MCF 10A (cell line): Measurements from ENCODE around the gene CERS2. TPM values are rescaled to one million over a fixed set of nuclear protein-coding genes. Genes with fewer than 3 reads are reported as not detected.
A peak's percentile ranks its signal among the peaks of the same experiment; 100 is the strongest.

Experiments
- BruUV-seq: library from RNA; stranded (reverse); fragments of 400-500 nt; replicated peaks from 2 replicates; lab custom pipeline; 2021; lab: Mats Ljungman, UMichigan
- CTCF ChIA-PET: fragments of 300-600 bp; sonication (Branson Sonifier 250); formaldehyde crosslinking; extraction: SDS; loops from one replicate; lab custom pipeline; 2021; ENCODE audit warnings: antibody characterized with exemption, inconsistent platforms; lab: Yijun Ruan, JAX
- POLR2A ChIA-PET: fragments of 300-600, 350-650 bp; sonication (Branson Sonifier 250); formaldehyde crosslinking; extraction: SDS; loops from one replicate; lab custom pipeline; 2020; ENCODE audit warnings: antibody characterized with exemption, inconsistent platforms; lab: Yijun Ruan, JAX
- DNase-seq: peaks from one replicate; pipeline ENCODE4 v3.0.0-alpha.2; 2018; ENCODE audit not compliant: unreplicated experiment
- H3K27ac Mint-ChIP-seq: one replicate; pipeline ENCODE4 v1.8.0; 2022; ENCODE audit warnings: mild to moderate bottlenecking, low read depth, mixed read lengths; ENCODE audit not compliant: unreplicated experiment
- H3K27me3 Mint-ChIP-seq: one replicate; pipeline ENCODE4 v1.8.0; 2022; ENCODE audit warnings: mixed read lengths; ENCODE audit not compliant: insufficient read depth, unreplicated experiment
- H3K36me3 Mint-ChIP-seq: one replicate; pipeline ENCODE4 v1.8.0; 2022; ENCODE audit warnings: mild to moderate bottlenecking, moderate library complexity, mixed read lengths; ENCODE audit not compliant: insufficient read depth, unreplicated experiment
- H3K4me1 Mint-ChIP-seq: one replicate; pipeline ENCODE4 v1.8.0; 2022; ENCODE audit warnings: mixed read lengths; ENCODE audit not compliant: insufficient read depth, unreplicated experiment
- H3K4me3 Mint-ChIP-seq: one replicate; pipeline ENCODE4 v1.8.0; 2022; ENCODE audit warnings: mild to moderate bottlenecking, moderate library complexity, mixed read lengths; ENCODE audit not compliant: unreplicated experiment
- H3K9me3 Mint-ChIP-seq: one replicate; pipeline ENCODE4 v1.8.0; 2022; ENCODE audit warnings: mixed read lengths; ENCODE audit not compliant: unreplicated experiment
- CTCF ChIP-seq: fragments of 200-600 bp; IDR thresholded peaks from one replicate; pipeline ENCODE4 v1.8.0; 2022; ENCODE audit warnings: antibody characterized with exemption, mild to moderate bottlenecking; ENCODE audit not compliant: unreplicated experiment
- intact Hi-C: fragments of 100-400 bp; cut with micrococcal nuclease; formaldehyde crosslinking; loops from 2 replicates; pipeline ENCODE4 v1.14.1; 2022
- total RNA-seq: library from RNA; stranded (reverse); gene quantifications from 2 replicates; pipeline ENCODE4 v1.2.3, GENCODE V29; 2022

CERS2 gene
- total RNA-seq, 1 experiment from 2014 or later, result 270 TPM

- Mint-ChIP-seq H3K9me3 (no peaks in the 10 kb centered on the region), H3K4me3 (peak overlapping the region; percentile 94), H3K4me1 (peaks cover 35% of the 10 kb centered on the region), H3K27me3 (no peaks in the 10 kb centered on the region), H3K27ac (peak overlapping the region; percentile 99), H3K36me3 (peaks cover 16% of the 10 kb centered on the region)
- intact Hi-C loops, result loop anchor here (5.0 kb wide), 2 partner anchors 48 to 447 kb away; partner anchors contain the start of gene CDC42SE1
- POLR2A ChIA-PET, result interaction anchor here (0.9 to 2.9 kb wide), 5 partner anchors 13 to 186 kb away, joined by 3 to 16 read pairs (median 3); partner anchors contain the start of genes CDC42SE1 and MLLT11
- CTCF ChIA-PET, result interaction anchor here (1.1 to 1.9 kb wide), 3 partner anchors 13 to 148 kb away, joined by 3 to 8 read pairs (median 4); no protein-coding TSS in a partner anchor
- TF ChIP-seq CTCF, result no peak
- no TSS peak for BruUV-seq
- no peak for DNase-seq
Measured at GRCh38 chr1:151009206-151009587, 34.6 kb upstream of the CERS2 start.

GRCh38 chr1:151008244-151009205, 33.9 kb upstream of the CERS2 start, which contains the start of gene PRUNE1:
TSS of gene PRUNE1 (plus strand) at chr1:151008449. CDS start at chr1:151008633, 184 bp downstream.
- H3K36me3 Mint-ChIP-seq, result peaks cover 16% of the 10 kb centered on the region
- no peaks in the 10 kb centered on the region for H3K9me3 Mint-ChIP-seq
- TF ChIP-seq CTCF, result no peak
- peak within 1 kb of the TSS; percentile 94 for H3K4me3 Mint-ChIP-seq
- ChIA-PET POLR2A (interaction anchor here (0.7 to 2.9 kb wide), 6 partner anchors 13 to 524 kb away, joined by 3 to 16 read pairs (median 3); partner anchors contain the start of genes CDC42SE1 and MLLT11), CTCF (interaction anchor here (1.1 to 1.9 kb wide), 2 partner anchors 16 to 149 kb away, joined by 3 to 8 read pairs; no protein-coding TSS in a partner anchor)
- H3K4me1 Mint-ChIP-seq, result peaks cover 35% of the 10 kb centered on the region
- no peaks in the 10 kb centered on the region for H3K27me3 Mint-ChIP-seq
- intact Hi-C loops, result loop anchor here (5.0 kb wide), 2 partner anchors 49 to 446 kb away; partner anchors contain the start of gene CDC42SE1
- DNase-seq, result peak; percentile 97
- TSS peak; percentile 50 for BruUV-seq
- H3K27ac Mint-ChIP-seq, result peak within 1 kb of the TSS; percentile 99

- peaks cover 11% of the 10 kb centered on the region for H3K36me3 Mint-ChIP-seq
- intact Hi-C loops, result loop anchor here (5.0 kb wide), 2 partner anchors 49 to 446 kb away; partner anchors contain the start of gene CDC42SE1
- ChIA-PET CTCF (interaction anchor here (0.6 to 3.7 kb wide), 5 partner anchors 17 to 62 kb away, joined by 3 to 85 read pairs (median 8); partner anchors contain the start of gene ANXA9), POLR2A (interaction anchor here (0.7 to 3.7 kb wide), 7 partner anchors 27 to 523 kb away, joined by 3 to 56 read pairs (median 16); partner anchors contain the start of genes ANXA9, C1orf56, CDC42SE1 and LYSMD1)
- DNase-seq, result no peak
- no peak for TF ChIP-seq CTCF
- no peaks in the 10 kb centered on the region for H3K27me3 Mint-ChIP-seq
- H3K4me1 Mint-ChIP-seq, result peaks cover 40% of the 10 kb centered on the region
- BruUV-seq, result TSS peak; percentile 79
- H3K4me3 Mint-ChIP-seq, result peak overlapping the region; percentile 94
- no peaks in the 10 kb centered on the region for H3K9me3 Mint-ChIP-seq
- H3K27ac Mint-ChIP-seq, result peak overlapping the region; percentile 99
Measured at GRCh38 chr1:151007853-151008243, 33.2 kb upstream of the CERS2 start.
